BLaER1 (cell line): ENCODE measurements around the gene KCTD8.

ENCODE experiments used
- H3K27ac ChIP-seq: shearing (Covaris generic); formaldehyde crosslinking; 2 replicates; pipeline ENCODE4 v1.8.1; 2022
- H3K27me3 ChIP-seq: shearing (Covaris generic); formaldehyde crosslinking; 2 replicates; pipeline ENCODE4 v1.8.1; 2022
- H3K36me3 ChIP-seq: shearing (Covaris generic); formaldehyde crosslinking; 2 replicates; pipeline ENCODE4 v1.8.1; 2022
- H3K4me1 ChIP-seq: shearing (Covaris generic); formaldehyde crosslinking; 2 replicates; pipeline ENCODE4 v1.8.1; 2022
- H3K4me2 ChIP-seq: shearing (Covaris generic); formaldehyde crosslinking; 2 replicates; pipeline ENCODE4 v1.8.1; 2022
- H3K4me3 ChIP-seq: shearing (Covaris generic); formaldehyde crosslinking; 2 replicates; pipeline ENCODE4 v1.8.1; 2022
- H3K9ac ChIP-seq: shearing (Covaris generic); formaldehyde crosslinking; 2 replicates; pipeline ENCODE4 v1.8.1; 2022
- H3K9me3 ChIP-seq: shearing (Covaris generic); formaldehyde crosslinking; 2 replicates; pipeline ENCODE4 v1.8.1; 2022
- H4K20me1 ChIP-seq: shearing (Covaris generic); formaldehyde crosslinking; 2 replicates; pipeline ENCODE4 v1.8.1; 2022
- Cebpa-rat ChIP-seq: shearing (Covaris generic); IDR thresholded peaks from 2 replicates; pipeline ENCODE4 v1.8.1; 2022

The KCTD8 gene

DNA sequence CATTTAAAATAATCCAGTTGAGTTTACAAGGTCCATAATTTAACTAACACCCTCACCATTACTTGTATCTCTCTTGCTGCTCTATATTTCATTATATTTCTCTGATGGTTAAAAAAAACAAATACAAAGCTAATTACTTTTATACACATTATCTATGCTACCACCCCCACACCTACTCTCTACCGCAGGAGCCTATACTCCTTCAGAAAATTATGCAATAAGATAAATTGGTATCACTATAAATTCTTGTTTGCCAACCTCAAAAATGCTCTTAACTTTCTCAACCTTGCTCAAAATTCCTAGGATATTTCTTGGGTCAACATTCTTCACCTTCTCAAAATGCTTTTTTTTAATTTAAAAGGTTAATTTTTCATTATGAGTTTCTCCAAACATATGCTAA is 282.7 kb downstream of the KCTD8 start:
- H3K27me3 ChIP-seq = no peaks in the 10 kb centered on the region
- no peaks in the 10 kb centered on the region for H3K36me3 ChIP-seq
- no peak overlapping the region for H3K4me3 ChIP-seq
- no peak overlapping the region for H3K4me2 ChIP-seq
- H3K9ac ChIP-seq = no peak overlapping the region
- peaks cover 10% of the 10 kb centered on the region; the same call in 1 of the 2 replicates for H3K9me3 ChIP-seq
- no peaks in the 10 kb centered on the region for H3K4me1 ChIP-seq
- H4K20me1 ChIP-seq = no peaks in the 10 kb centered on the region
- TF ChIP-seq Cebpa-rat = no peak
- H3K27ac ChIP-seq = no peak overlapping the region

DNA sequence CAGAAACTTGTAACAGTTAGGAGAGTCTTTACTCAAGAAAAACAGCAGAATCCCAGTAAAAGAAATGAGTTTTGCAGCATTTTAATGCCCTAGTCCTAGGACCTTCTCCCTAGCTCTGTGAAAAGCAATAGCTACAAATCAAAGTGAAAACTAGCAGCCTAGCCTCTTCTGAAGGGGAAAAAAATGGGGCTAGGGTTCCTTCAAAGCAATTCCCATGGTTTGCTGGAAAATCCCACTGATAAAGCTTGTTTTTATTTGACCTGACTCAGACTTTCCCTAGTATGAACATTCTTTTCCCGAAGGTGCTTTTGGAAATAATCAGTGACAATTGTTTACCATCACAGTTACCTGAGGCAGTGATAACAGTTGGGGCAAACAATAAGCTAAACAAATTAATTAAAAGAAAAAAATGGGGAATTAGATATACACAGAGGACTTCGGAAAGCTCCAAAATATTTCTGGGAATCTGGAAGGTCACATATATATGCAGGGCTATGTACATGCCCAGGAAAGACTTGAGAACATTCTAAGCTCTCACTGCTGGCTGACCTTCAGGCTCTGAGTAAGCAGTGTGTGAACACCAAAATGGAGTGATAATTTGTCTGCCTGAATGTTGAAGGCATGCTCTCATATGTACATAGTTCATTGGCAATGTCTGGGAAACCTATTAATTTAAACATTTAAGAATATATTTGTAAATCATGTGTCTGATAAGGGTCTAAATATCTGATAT is 285.9 kb downstream of the KCTD8 start:
- H3K36me3 ChIP-seq = no peaks in the 10 kb centered on the region
- H4K20me1 ChIP-seq = no peaks in the 10 kb centered on the region
- H3K9ac ChIP-seq = no peak overlapping the region
- H3K27ac ChIP-seq = no peak overlapping the region
- no peaks in the 10 kb centered on the region for H3K4me1 ChIP-seq
- H3K4me2 ChIP-seq = no peak overlapping the region
- no peak for TF ChIP-seq Cebpa-rat
- H3K9me3 ChIP-seq = peaks cover 8% of the 10 kb centered on the region; the same call in 1 of the 2 replicates
- no peaks in the 10 kb centered on the region for H3K27me3 ChIP-seq
- H3K4me3 ChIP-seq = no peak overlapping the region

DNA sequence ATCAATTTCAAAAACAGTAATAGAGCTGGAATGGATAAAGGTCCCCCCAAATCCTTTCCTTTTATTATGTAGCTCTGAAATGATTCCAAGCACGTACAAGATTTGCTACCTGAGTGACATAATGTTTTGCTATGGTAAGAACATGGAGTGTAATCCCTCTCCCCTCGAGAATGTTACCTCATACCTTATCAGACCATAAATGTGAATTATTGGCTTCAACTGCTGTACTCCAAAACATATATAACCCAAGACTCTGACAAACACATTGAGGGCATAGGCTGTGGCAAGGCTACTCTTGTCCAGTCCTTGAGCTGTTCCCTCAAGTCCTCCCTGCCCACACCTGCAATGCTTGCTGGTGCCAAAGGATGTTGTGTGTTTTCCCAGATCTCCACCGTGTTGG is 286.9 kb downstream of the KCTD8 start:
- Histone ChIP-seq H3K27ac (no peak overlapping the region), H3K36me3 (no peaks in the 10 kb centered on the region), H3K4me2 (no peak overlapping the region), H4K20me1 (no peaks in the 10 kb centered on the region), H3K4me1 (no peaks in the 10 kb centered on the region), H3K9ac (no peak overlapping the region), H3K4me3 (no peak overlapping the region), H3K9me3 (no peaks in the 10 kb centered on the region), H3K27me3 (no peaks in the 10 kb centered on the region)
- TF ChIP-seq Cebpa-rat = no peak

DNA sequence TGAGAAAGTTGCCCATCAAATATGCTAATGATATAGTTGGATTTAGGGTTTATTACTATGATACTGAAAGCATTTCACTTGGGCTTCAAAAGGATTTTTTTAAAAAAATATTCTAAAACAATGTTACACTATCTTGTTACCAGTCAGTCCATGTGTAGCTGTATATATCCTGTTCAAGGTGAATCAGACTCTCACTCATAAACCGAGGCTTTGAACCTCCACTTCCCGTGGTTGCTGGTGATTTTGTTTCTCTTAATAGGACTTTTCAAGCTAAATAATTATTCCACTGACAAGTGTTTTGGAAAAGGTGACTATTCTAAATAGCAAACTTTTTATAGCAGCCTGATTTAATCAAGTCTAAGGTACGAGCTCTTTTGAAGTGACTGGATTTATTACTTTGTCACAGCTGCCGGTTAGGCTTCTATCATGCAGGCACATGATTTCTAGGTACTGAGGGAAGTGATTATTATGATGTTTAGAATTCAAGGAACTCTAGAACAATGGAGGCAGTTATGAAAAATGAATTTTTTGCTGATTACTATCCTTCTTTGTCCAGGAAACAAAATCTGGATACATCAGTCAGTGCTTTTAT is 287.7 kb downstream of the KCTD8 start:
- no peak overlapping the region for H3K27ac ChIP-seq
- TF ChIP-seq Cebpa-rat = no peak

DNA sequence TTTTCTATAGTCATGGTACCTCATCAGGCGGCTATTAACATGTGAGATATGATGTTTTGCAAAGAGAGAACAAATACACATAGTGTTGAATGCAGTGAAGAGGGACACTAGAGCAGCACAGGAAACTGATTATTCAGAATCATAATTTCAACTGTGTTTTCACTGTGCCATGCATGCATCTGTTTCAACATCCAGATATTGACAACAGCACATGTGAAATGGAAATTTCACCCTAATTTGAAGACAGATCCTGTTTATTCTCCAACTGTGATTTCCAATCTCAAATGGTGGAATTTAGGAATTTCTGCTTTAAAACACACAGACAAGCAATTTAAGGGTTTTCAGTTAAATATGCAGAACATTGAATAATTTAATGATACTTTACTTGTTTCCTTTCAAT is 288.6 kb downstream of the KCTD8 start:
- H3K27ac ChIP-seq = no peak overlapping the region
- no peak overlapping the region for H3K4me2 ChIP-seq
- no peaks in the 10 kb centered on the region for H3K9me3 ChIP-seq
- no peaks in the 10 kb centered on the region for H3K4me1 ChIP-seq
- TF ChIP-seq Cebpa-rat = no peak
- no peaks in the 10 kb centered on the region for H4K20me1 ChIP-seq
- no peaks in the 10 kb centered on the region for H3K36me3 ChIP-seq
- H3K4me3 ChIP-seq = no peak overlapping the region
- no peak overlapping the region for H3K9ac ChIP-seq
- no peaks in the 10 kb centered on the region for H3K27me3 ChIP-seq

More for the DNA sequence above, 287.7 kb downstream of the KCTD8 start:
- H3K4me3 ChIP-seq = no peak overlapping the region
- H3K4me1 ChIP-seq = no peaks in the 10 kb centered on the region
- H4K20me1 ChIP-seq = no peaks in the 10 kb centered on the region
- H3K4me2 ChIP-seq = no peak overlapping the region
- no peaks in the 10 kb centered on the region for H3K9me3 ChIP-seq
- H3K36me3 ChIP-seq = no peaks in the 10 kb centered on the region
- H3K9ac ChIP-seq = no peak overlapping the region
- H3K27me3 ChIP-seq = no peaks in the 10 kb centered on the region

DNA sequence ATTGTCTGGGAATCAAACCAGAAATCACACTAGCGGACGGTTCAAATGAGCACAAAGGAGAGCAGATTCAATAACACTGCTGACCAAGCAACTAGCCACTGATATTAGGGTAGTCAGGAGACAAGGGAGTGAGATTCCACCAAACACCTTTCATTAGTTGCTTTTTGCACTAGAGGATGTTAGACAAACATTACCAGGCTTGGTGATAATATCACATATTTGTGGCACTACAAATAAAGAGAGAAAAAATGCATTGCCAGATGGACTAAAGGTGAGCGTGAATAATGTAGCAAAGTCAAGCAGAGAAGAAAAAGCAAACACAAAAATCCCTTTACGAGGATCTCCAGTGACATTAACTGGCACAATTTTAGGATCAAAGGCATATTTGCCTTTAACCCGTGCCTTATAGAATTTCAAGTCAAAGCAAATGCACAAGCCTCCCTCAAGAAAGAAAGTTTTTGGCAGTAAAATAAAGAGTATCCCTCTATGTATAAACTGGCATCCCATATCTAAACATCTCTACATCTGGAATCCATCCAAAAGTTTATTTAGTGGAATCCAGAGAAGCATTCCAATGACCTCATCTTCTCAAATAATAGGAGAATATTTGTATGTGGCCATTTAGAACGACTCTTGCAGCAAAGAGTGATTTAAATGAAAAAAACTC is 290.9 kb downstream of the KCTD8 start:
- no peaks in the 10 kb centered on the region for H3K36me3 ChIP-seq
- no peak overlapping the region for H3K4me3 ChIP-seq
- H3K9ac ChIP-seq = no peak overlapping the region
- no peaks in the 10 kb centered on the region for H3K27me3 ChIP-seq
- no peak overlapping the region for H3K4me2 ChIP-seq
- H3K4me1 ChIP-seq = no peaks in the 10 kb centered on the region
- TF ChIP-seq Cebpa-rat = no peak
- H3K27ac ChIP-seq = no peak overlapping the region
- no peaks in the 10 kb centered on the region for H4K20me1 ChIP-seq
- no peaks in the 10 kb centered on the region for H3K9me3 ChIP-seq

DNA sequence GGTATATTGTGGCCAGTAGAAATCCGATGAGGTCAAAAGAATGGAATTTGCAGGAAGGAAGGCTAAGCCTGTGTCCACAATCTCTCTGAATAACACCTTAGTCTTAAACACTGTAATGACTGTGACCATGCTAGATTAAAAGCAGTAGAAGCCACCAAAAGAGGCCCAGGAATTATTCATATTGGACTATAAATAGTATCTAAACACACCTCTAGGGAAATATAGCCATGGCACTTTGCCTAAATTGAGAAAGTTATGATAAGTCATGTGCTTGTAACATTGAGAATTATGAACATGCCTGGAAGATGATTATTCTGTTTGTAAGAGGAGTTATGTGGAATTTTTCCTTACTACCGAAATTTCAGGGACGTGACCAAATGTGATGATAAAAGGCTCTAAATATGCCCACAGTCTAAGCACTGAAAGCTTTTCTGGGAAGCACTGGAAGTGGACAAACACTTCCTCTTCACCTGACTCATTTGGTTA is 298.5 kb downstream of the KCTD8 start:
- Histone ChIP-seq H3K9ac (no peak overlapping the region), H3K27ac (no peak overlapping the region), H3K4me1 (no peaks in the 10 kb centered on the region), H3K9me3 (no peaks in the 10 kb centered on the region), H3K27me3 (no peaks in the 10 kb centered on the region), H3K4me3 (no peak overlapping the region), H3K4me2 (no peak overlapping the region), H4K20me1 (no peaks in the 10 kb centered on the region), H3K36me3 (no peaks in the 10 kb centered on the region)
- no peak for TF ChIP-seq Cebpa-rat

DNA sequence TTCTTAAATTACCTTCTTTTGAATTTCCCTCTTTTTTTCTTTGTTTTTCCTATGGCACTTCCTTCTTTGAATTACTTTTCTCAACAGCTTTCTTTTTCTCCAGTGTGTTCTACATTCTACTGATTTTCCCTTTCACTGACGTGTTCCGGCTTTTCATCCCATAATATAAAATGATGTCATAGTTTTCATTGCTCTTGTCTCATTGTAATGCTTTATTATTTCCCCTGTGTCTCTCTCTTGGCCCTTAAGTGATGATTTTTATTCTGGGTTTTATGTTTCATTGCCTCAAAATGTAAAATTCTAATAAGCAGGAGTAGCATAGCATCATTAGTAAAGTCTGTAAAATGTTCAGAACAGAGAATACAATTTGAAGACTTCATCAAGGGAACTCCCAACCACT is 299.3 kb downstream of the KCTD8 start:
- Histone ChIP-seq H3K9ac (no peak overlapping the region), H3K36me3 (no peaks in the 10 kb centered on the region), H3K27ac (no peak overlapping the region), H3K4me2 (no peak overlapping the region), H4K20me1 (no peaks in the 10 kb centered on the region), H3K9me3 (no peaks in the 10 kb centered on the region), H3K4me1 (no peaks in the 10 kb centered on the region), H3K27me3 (no peaks in the 10 kb centered on the region), H3K4me3 (no peak overlapping the region)
- no peak for TF ChIP-seq Cebpa-rat

DNA sequence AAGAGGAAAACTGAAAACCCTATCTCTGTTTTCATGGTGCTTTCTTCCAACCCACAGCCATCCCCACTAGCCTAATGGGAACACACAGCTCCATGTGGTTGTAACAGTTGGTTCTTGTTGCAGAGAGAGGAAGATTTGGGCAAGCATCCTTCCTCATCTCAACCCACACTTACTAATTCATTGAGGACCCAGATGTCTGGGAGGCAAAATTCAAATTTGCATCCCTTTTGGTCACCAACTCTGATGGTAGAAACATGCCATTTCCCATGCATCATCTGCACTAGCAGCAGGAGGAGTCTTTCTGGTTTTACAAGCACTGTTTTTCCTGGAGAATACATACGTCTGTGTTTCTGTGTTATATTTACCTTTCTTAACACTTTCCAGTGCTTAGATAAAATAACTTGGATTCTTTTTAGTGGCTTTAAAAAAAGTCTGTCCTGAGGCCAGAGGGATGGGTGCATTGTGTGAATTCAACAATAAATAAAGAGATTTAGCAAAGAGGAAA is 301.0 kb downstream of the KCTD8 start:
- Histone ChIP-seq H3K4me3 (no peak overlapping the region), H3K27ac (no peak overlapping the region), H3K9ac (no peak overlapping the region), H3K27me3 (no peaks in the 10 kb centered on the region), H3K9me3 (no peaks in the 10 kb centered on the region), H3K4me2 (no peak overlapping the region), H4K20me1 (no peaks in the 10 kb centered on the region), H3K36me3 (no peaks in the 10 kb centered on the region), H3K4me1 (no peaks in the 10 kb centered on the region)
- no peak for TF ChIP-seq Cebpa-rat

DNA sequence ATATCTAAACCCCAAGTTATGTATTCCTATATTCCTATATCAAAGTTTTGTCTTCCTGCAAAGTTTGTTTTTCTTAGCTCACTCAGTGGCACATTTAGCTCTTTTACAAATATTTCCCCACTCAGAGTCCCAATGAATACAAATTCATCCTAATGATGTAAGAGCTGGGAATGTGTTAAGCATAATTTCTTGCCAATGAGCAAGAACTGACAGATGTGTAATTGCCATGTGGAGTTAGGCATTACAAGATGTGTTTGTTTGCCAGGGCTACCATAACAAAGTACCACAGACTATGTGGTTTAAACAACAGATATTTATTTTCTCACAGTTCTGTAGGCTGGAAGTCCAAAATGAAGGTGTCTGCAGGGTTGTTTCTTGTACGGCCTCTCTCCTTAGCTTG is 302.1 kb downstream of the KCTD8 start:
- no peaks in the 10 kb centered on the region for H3K27me3 ChIP-seq
- H3K9ac ChIP-seq = no peak overlapping the region
- H3K4me1 ChIP-seq = no peaks in the 10 kb centered on the region
- no peaks in the 10 kb centered on the region for H3K36me3 ChIP-seq
- H3K4me2 ChIP-seq = no peak overlapping the region
- TF ChIP-seq Cebpa-rat = no peak
- H4K20me1 ChIP-seq = no peaks in the 10 kb centered on the region
- H3K27ac ChIP-seq = no peak overlapping the region
- H3K9me3 ChIP-seq = no peaks in the 10 kb centered on the region
- H3K4me3 ChIP-seq = no peak overlapping the region
